Middle frontal gyrus (tissue), 1 donor: ENCODE results near the gene SDK1.
"Not testable (repeated sequence)": the region's sequence is repeated elsewhere in the genome, so short reads cannot be mapped to it uniquely, and the experiment has no call there.

Experiments
- DNase-seq: peaks from one replicate; pipeline ENCODE4 v3.0.0-alpha.2; 2015; ENCODE audit warnings: low spot score; ENCODE audit errors: extremely low spot score

SDK1 gene

GRCh38 chr7:3649678-3650440, 348.8 kb downstream of the SDK1 start:
- DNase-seq, result no peak

GRCh38 chr7:3650844-3651243, 349.8 kb downstream of the SDK1 start:
- no peak for DNase-seq

GRCh38 chr7:3655635-3656034, 354.6 kb downstream of the SDK1 start:
- DNase-seq, result no peak

- no peak for DNase-seq
Measured at GRCh38 chr7:3657206-3657605, 356.2 kb downstream of the SDK1 start.

- DNase-seq, result no peak
Measured at GRCh38 chr7:3668743-3669142, 367.7 kb downstream of the SDK1 start.

- DNase-seq, result no peak
Measured at GRCh38 chr7:3670898-3671297, 369.8 kb downstream of the SDK1 start.

- DNase-seq, result no peak
Measured at GRCh38 chr7:3673524-3673923, 372.5 kb downstream of the SDK1 start.

GRCh38 chr7:3678314-3678810, 377.3 kb downstream of the SDK1 start:
- no peak for DNase-seq

GRCh38 chr7:3682028-3682710, 381.1 kb downstream of the SDK1 start:
- DNase-seq, result no peak

- no peak for DNase-seq
Measured at GRCh38 chr7:3683546-3684539, 382.8 kb downstream of the SDK1 start.

- no peak for DNase-seq
Measured at GRCh38 chr7:3688071-3688470, 387.0 kb downstream of the SDK1 start.

GRCh38 chr7:3688842-3689241, 387.8 kb downstream of the SDK1 start:
- DNase-seq, result no peak

- no peak for DNase-seq
Measured at GRCh38 chr7:3691478-3692158, 390.6 kb downstream of the SDK1 start.

GRCh38 chr7:3695602-3696001, 394.6 kb downstream of the SDK1 start:
- no peak for DNase-seq

- no peak for DNase-seq
Measured at GRCh38 chr7:3696113-3696512, 395.1 kb downstream of the SDK1 start.

GRCh38 chr7:3697472-3697871, 396.4 kb downstream of the SDK1 start:
- DNase-seq, result no peak

- DNase-seq, result no peak
Measured at GRCh38 chr7:3705258-3705657, 404.2 kb downstream of the SDK1 start.

- not testable (repeated sequence) for DNase-seq
Measured at GRCh38 chr7:3706091-3706490, 405.0 kb downstream of the SDK1 start.

GRCh38 chr7:3710122-3710521, 409.1 kb downstream of the SDK1 start:
- DNase-seq, result no peak

- no peak for DNase-seq
Measured at GRCh38 chr7:3710531-3710930, 409.5 kb downstream of the SDK1 start.

- DNase-seq, result no peak
Measured at GRCh38 chr7:3712841-3713240, 411.8 kb downstream of the SDK1 start.
